Measurements from ENCODE around the gene BEST3.
A peak's percentile ranks its signal among the peaks of the same experiment; 100 is the strongest.

BEST3 gene

DNA sequence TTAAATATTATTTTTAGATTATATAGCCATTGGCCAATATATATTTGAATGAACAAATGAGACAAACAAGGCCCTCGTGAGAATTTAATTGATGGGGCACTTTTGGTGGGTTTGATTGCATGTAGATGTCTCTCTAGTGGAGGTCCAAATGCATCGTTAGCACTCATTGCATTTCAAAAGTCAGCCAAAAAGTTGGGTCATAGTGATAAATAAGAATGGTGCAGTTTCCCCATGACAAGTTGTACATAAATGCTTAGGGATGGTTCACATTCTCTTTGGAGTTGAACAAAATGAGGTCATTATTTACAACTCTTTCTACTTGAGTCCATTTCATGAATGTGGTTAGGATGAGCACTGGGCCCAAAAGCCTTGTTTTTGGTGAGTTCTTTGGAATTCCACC lies 1.0 kb downstream of the BEST3 start:
- no peaks in the 10 kb centered on the region for H3K9me2 ChIP-seq (replicated peaks; ENCODE audit: insufficient read depth, low read length)
- no peaks in the 10 kb centered on the region for H3K27me3 ChIP-seq (replicated peaks; ENCODE audit: insufficient read depth, low read length)
- TF ChIP-seq EZH2 (optimal IDR thresholded peaks at IDR 0.05; ENCODE audit: low read depth, low read length), result no peak
- TF ChIP-seq, protein P1, sequence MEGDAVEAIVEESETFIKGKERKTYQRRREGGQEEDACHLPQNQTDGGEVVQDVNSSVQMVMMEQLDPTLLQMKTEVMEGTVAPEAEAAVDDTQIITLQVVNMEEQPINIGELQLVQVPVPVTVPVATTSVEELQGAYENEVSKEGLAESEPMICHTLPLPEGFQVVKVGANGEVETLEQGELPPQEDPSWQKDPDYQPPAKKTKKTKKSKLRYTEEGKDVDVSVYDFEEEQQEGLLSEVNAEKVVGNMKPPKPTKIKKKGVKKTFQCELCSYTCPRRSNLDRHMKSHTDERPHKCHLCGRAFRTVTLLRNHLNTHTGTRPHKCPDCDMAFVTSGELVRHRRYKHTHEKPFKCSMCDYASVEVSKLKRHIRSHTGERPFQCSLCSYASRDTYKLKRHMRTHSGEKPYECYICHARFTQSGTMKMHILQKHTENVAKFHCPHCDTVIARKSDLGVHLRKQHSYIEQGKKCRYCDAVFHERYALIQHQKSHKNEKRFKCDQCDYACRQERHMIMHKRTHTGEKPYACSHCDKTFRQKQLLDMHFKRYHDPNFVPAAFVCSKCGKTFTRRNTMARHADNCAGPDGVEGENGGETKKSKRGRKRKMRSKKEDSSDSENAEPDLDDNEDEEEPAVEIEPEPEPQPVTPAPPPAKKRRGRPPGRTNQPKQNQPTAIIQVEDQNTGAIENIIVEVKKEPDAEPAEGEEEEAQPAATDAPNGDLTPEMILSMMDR (IDR thresholded peaks at IDR 0.05; ENCODE audit: low read length), result no peak
- no peak for TF ChIP-seq EZH2phosphoT487 (IDR thresholded peaks at IDR 0.05; ENCODE audit: low read length)
- H4K20me1 ChIP-seq (ENCODE audit: insufficient read depth, low read length), result no peaks in the 10 kb centered on the region
- peaks cover 12% of the 10 kb centered on the region for H3K4me1 ChIP-seq (ENCODE audit: low read length)
- peak overlapping the region; percentile 51 for H3K4me2 ChIP-seq (ENCODE audit: low read depth, low read length)
- H3K9ac ChIP-seq (ENCODE audit: low read length), result peak overlapping the region; percentile 83
- peak overlapping the region; percentile 92 for H3K27ac ChIP-seq (ENCODE audit: low read length)
- no peaks in the 10 kb centered on the region for H3K9me3 ChIP-seq (replicated peaks; ENCODE audit: insufficient read depth, low read length)
- peaks cover 21% of the 10 kb centered on the region for H3F3A ChIP-seq (ENCODE audit: insufficient read depth, low read length)
- peak overlapping the region; percentile 66; the same call in 1 of the 2 replicates for H2AFZ ChIP-seq (ENCODE audit: low read length)
- peak; percentile 38 for DNase-seq
- H3K36me3 ChIP-seq (replicated peaks; ENCODE audit: insufficient read depth, low read length), result no peaks in the 10 kb centered on the region
- H3K4me3 ChIP-seq (ENCODE audit: low read length), result peak overlapping the region; percentile 76
- peaks cover 51% of the 10 kb centered on the region for H3K79me2 ChIP-seq (ENCODE audit: low read length)

DNA sequence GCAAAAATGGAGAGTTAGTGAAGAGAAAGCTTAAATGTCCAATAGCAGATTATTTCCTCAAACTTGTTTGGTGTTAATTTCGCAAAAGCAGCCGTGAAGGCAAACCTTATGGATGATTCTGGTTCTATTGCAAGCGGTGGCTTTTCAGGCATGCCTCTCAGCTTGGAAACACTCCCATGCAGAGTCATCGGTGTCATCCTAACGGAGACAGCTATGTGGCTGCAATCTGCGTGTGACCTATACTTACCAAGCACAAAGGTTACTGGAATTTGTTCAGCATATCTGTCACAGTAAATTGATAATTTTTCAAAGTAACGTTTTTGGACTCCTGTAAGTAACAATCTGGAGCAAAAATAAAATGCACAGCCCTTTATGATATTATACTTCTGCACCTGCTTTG lies 5.0 kb downstream of the BEST3 start:
- no peak for DNase-seq
- no peak overlapping the region for H3K4me3 ChIP-seq (ENCODE audit: low read length)
- H3K79me2 ChIP-seq (ENCODE audit: low read length), result peaks cover 51% of the 10 kb centered on the region
- H3K4me2 ChIP-seq (ENCODE audit: low read depth, low read length), result no peak overlapping the region
- no peak overlapping the region for H2AFZ ChIP-seq (ENCODE audit: low read length)
- H3K9me2 ChIP-seq (replicated peaks; ENCODE audit: insufficient read depth, low read length), result no peaks in the 10 kb centered on the region
- 0 out of 2 replicates have a peak, but pooled peaks cover 4% of the 10 kb centered on the region for H3K4me1 ChIP-seq (ENCODE audit: low read length)
- H3K9me3 ChIP-seq (replicated peaks; ENCODE audit: insufficient read depth, low read length), result no peaks in the 10 kb centered on the region
- H3K27me3 ChIP-seq (replicated peaks; ENCODE audit: insufficient read depth, low read length), result no peaks in the 10 kb centered on the region
- no peaks in the 10 kb centered on the region; the same call in 1 of the 2 replicates for H3K36me3 ChIP-seq (replicated peaks; ENCODE audit: insufficient read depth, low read length)
- H3K9ac ChIP-seq (ENCODE audit: low read length), result no peak overlapping the region
- H4K20me1 ChIP-seq (ENCODE audit: insufficient read depth, low read length), result no peaks in the 10 kb centered on the region
- peaks cover 13% of the 10 kb centered on the region for H3F3A ChIP-seq (ENCODE audit: insufficient read depth, low read length)
- TF ChIP-seq EZH2phosphoT487 (IDR thresholded peaks at IDR 0.05; ENCODE audit: low read length) (no peak), EZH2 (optimal IDR thresholded peaks at IDR 0.05; ENCODE audit: low read depth, low read length) (no peak)
- TF ChIP-seq, protein P1 (IDR thresholded peaks at IDR 0.05; ENCODE audit: low read length), result no peak
- H3K27ac ChIP-seq (ENCODE audit: low read length), result no peak overlapping the region

DNA sequence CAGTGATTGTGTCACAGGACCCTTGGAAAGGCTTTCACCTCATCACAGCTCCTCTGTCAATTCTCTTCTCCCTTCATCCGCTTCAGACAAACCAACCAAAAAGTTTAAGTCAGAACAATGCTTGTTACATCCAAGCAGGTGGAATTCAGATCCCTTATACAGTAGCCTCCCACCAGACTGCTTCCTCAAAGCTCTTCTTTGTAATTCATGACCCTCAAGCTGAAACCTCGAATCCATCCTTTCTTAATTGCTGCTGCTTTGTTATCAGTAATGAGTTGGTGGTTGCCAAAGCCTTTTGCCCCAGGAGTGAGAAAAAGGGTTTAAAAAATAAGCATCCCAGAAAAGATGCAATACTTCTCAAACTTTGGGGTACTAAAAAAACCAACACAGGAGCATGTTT lies 9.5 kb downstream of the BEST3 start:
- no peak for DNase-seq
- peaks cover 18% of the 10 kb centered on the region for H3K4me1 ChIP-seq (ENCODE audit: low read length)
- H3K79me2 ChIP-seq (ENCODE audit: low read length), result peaks cover 11% of the 10 kb centered on the region
- no peak overlapping the region for H3K9ac ChIP-seq (ENCODE audit: low read length)
- TF ChIP-seq, protein P1 (IDR thresholded peaks at IDR 0.05; ENCODE audit: low read length), result no peak
- TF ChIP-seq EZH2phosphoT487 (IDR thresholded peaks at IDR 0.05; ENCODE audit: low read length) (no peak), EZH2 (optimal IDR thresholded peaks at IDR 0.05; ENCODE audit: low read depth, low read length) (no peak)
- no peaks in the 10 kb centered on the region for H3K9me2 ChIP-seq (replicated peaks; ENCODE audit: insufficient read depth, low read length)
- no peak overlapping the region for H2AFZ ChIP-seq (ENCODE audit: low read length)
- H4K20me1 ChIP-seq (ENCODE audit: insufficient read depth, low read length), result no peaks in the 10 kb centered on the region; the same call in 1 of the 2 replicates
- H3K27me3 ChIP-seq (replicated peaks; ENCODE audit: insufficient read depth, low read length), result no peaks in the 10 kb centered on the region
- no peak overlapping the region for H3K27ac ChIP-seq (ENCODE audit: low read length)
- peaks cover 14% of the 10 kb centered on the region for H3F3A ChIP-seq (ENCODE audit: insufficient read depth, low read length)
- H3K9me3 ChIP-seq (replicated peaks; ENCODE audit: insufficient read depth, low read length), result no peaks in the 10 kb centered on the region
- no peak overlapping the region for H3K4me3 ChIP-seq (ENCODE audit: low read length)
- no peaks in the 10 kb centered on the region; the same call in 1 of the 2 replicates for H3K36me3 ChIP-seq (replicated peaks; ENCODE audit: insufficient read depth, low read length)
- no peak overlapping the region for H3K4me2 ChIP-seq (ENCODE audit: low read depth, low read length)

All from MM.1S (cell line).